ENCODE results near the gene ARHGAP31.
"Not testable (repeated sequence)": the region's sequence is repeated elsewhere in the genome, so short reads cannot be mapped to it uniquely, and the experiment has no call there.

ARHGAP31 gene

GRCh38 chr3:119295816-119296726 is 1.9 kb downstream of the ARHGAP31 start:
- no peak for DNase-seq (ENCODE audit: low read depth in 2 of 2)

GRCh38 chr3:119296727-119297122 is 2.5 kb downstream of the ARHGAP31 start:
- no peak for DNase-seq (ENCODE audit: low read depth in 2 of 2)

GRCh38 chr3:119297169-119297568 is 3.0 kb downstream of the ARHGAP31 start:
- no peak for DNase-seq (ENCODE audit: low read depth in 2 of 2)

- DNase-seq (ENCODE audit: low read depth in 2 of 2): no peak
These were observed 4.4 kb downstream of the ARHGAP31 start for GRCh38 chr3:119298565-119298941.

- DNase-seq (ENCODE audit: low read depth in 2 of 2): no peak
These were observed 6.8 kb downstream of the ARHGAP31 start for GRCh38 chr3:119300991-119301391.

GRCh38 chr3:119301662-119302061 is 7.5 kb downstream of the ARHGAP31 start:
- no peak for DNase-seq (ENCODE audit: low read depth in 2 of 2)

- DNase-seq (ENCODE audit: low read depth in 2 of 2): no peak
These were observed 8.7 kb downstream of the ARHGAP31 start for GRCh38 chr3:119302697-119303551.

- DNase-seq (ENCODE audit: low read depth in 2 of 2): no peak
These were observed 10.1 kb downstream of the ARHGAP31 start for GRCh38 chr3:119304201-119304713.

GRCh38 chr3:119305286-119305685 is 11.1 kb downstream of the ARHGAP31 start:
- no peak for DNase-seq (ENCODE audit: low read depth in 2 of 2)

GRCh38 chr3:119306378-119306777 is 12.2 kb downstream of the ARHGAP31 start:
- not testable (repeated sequence) for DNase-seq (ENCODE audit: low read depth in 2 of 2)

- no peak for DNase-seq (ENCODE audit: low read depth in 2 of 2)
These were observed 14.2 kb downstream of the ARHGAP31 start for GRCh38 chr3:119308355-119308754.

- DNase-seq (ENCODE audit: low read depth in 2 of 2): no peak
These were observed 15.4 kb downstream of the ARHGAP31 start for GRCh38 chr3:119309591-119309990.

- DNase-seq (ENCODE audit: low read depth in 2 of 2): no peak
These were observed 15.9 kb downstream of the ARHGAP31 start for GRCh38 chr3:119310071-119310470.

- DNase-seq (ENCODE audit: low read depth in 2 of 2): no peak
These were observed 17.1 kb downstream of the ARHGAP31 start for GRCh38 chr3:119311081-119311925.

- no peak for DNase-seq (ENCODE audit: low read depth in 2 of 2)
These were observed 19.3 kb downstream of the ARHGAP31 start for GRCh38 chr3:119313461-119313860.

- DNase-seq (ENCODE audit: low read depth in 2 of 2): no peak
These were observed 20.6 kb downstream of the ARHGAP31 start for GRCh38 chr3:119314821-119315220.

- DNase-seq (ENCODE audit: low read depth in 2 of 2): no peak
These were observed 21.6 kb downstream of the ARHGAP31 start for GRCh38 chr3:119315600-119316312.

GRCh38 chr3:119316313-119316670 is 22.1 kb downstream of the ARHGAP31 start:
- no peak for DNase-seq (ENCODE audit: low read depth in 2 of 2)

- DNase-seq (ENCODE audit: low read depth in 2 of 2): no peak
These were observed 24.7 kb downstream of the ARHGAP31 start for GRCh38 chr3:119318876-119319275.

GRCh38 chr3:119319311-119319710 is 25.1 kb downstream of the ARHGAP31 start:
- DNase-seq (ENCODE audit: low read depth in 2 of 2): no peak

- not testable (repeated sequence) for DNase-seq (ENCODE audit: low read depth in 2 of 2)
These were observed 26.6 kb downstream of the ARHGAP31 start for GRCh38 chr3:119320785-119321184.

Data from stimulated activated CD4-positive, alpha-beta T cell treated with anti-CD3 and anti-CD28 coated beads, Interleukin-15, amount 100 ng/mL, for 48 hours (primary cell).